PC-3 (cell line): ENCODE data around the gene PSG5.
"Not testable (repeated sequence)": the region's sequence is repeated elsewhere in the genome, so short reads cannot be mapped to it uniquely, and the experiment has no call there.

Source experiments
- CTCF ChIP-seq: fragments of 300-600 bp; sonication (generic); conservative IDR thresholded peaks from 2 replicates; pipeline ENCODE4 v1.5.1; 2017; ENCODE audit warnings: antibody characterized with exemption, low read depth, mild to moderate bottlenecking, low read length
- EZH2 ChIP-seq: fragments of 300-600 bp; sonication (generic); IDR thresholded peaks from one replicate; pipeline ENCODE4 v1.6.1; 2017; ENCODE audit warnings: antibody characterized with exemption, mild to moderate bottlenecking, low read length; ENCODE audit not compliant: unreplicated experiment
- EZH2phosphoT487 ChIP-seq: fragments of 300-600 bp; sonication (generic); IDR thresholded peaks from 2 replicates; pipeline ENCODE4 v1.6.1; 2018; ENCODE audit warnings: mild to moderate bottlenecking, antibody characterized with exemption, low read length, borderline replicate concordance

GRCh38 chr19:43181869-43182771, 4.2 kb downstream of the PSG5 start:
- not testable (repeated sequence) for TF ChIP-seq CTCF, EZH2, EZH2phosphoT487
